ENCODE data around the gene ST3GAL2.

- TF ChIP-seq, protein P1, sequence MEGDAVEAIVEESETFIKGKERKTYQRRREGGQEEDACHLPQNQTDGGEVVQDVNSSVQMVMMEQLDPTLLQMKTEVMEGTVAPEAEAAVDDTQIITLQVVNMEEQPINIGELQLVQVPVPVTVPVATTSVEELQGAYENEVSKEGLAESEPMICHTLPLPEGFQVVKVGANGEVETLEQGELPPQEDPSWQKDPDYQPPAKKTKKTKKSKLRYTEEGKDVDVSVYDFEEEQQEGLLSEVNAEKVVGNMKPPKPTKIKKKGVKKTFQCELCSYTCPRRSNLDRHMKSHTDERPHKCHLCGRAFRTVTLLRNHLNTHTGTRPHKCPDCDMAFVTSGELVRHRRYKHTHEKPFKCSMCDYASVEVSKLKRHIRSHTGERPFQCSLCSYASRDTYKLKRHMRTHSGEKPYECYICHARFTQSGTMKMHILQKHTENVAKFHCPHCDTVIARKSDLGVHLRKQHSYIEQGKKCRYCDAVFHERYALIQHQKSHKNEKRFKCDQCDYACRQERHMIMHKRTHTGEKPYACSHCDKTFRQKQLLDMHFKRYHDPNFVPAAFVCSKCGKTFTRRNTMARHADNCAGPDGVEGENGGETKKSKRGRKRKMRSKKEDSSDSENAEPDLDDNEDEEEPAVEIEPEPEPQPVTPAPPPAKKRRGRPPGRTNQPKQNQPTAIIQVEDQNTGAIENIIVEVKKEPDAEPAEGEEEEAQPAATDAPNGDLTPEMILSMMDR (IDR thresholded peaks at IDR 0.05; ENCODE audit: low read depth, low read length) = no peak
- TF ChIP-seq EZH2phosphoT487 (IDR thresholded peaks at IDR 0.05; ENCODE audit: low read depth) = no peak
Measured at GRCh38 chr16:70418274-70418992, 20.5 kb downstream of the ST3GAL2 start.
